Osteocyte (in vitro differentiated cells): ENCODE results near the gene NME3. TPM values are rescaled to one million over a fixed set of nuclear protein-coding genes. Genes with fewer than 3 reads are reported as not detected.

ENCODE experiments used
- DNase-seq: peaks from one replicate; pipeline ENCODE4 v3.0.0; 2021; ENCODE audit warnings: mixed read lengths; ENCODE audit not compliant: unreplicated experiment; ENCODE audit errors: extremely low spot score
- H3K27ac Mint-ChIP-seq: one replicate; pipeline ENCODE4 v1.8.0; 2021; ENCODE audit warnings: mild to moderate bottlenecking, mixed read lengths; ENCODE audit not compliant: unreplicated experiment
- H3K27me3 Mint-ChIP-seq: one replicate; pipeline ENCODE4 v1.8.0; 2021; ENCODE audit warnings: mixed read lengths; ENCODE audit not compliant: unreplicated experiment
- H3K36me3 Mint-ChIP-seq: one replicate; pipeline ENCODE4 v1.8.0; 2021; ENCODE audit warnings: mixed read lengths; ENCODE audit not compliant: unreplicated experiment
- H3K4me1 Mint-ChIP-seq: one replicate; pipeline ENCODE4 v1.8.0; 2021; ENCODE audit warnings: mixed read lengths; ENCODE audit not compliant: unreplicated experiment
- H3K4me3 Mint-ChIP-seq: one replicate; pipeline ENCODE4 v1.8.0; 2021; ENCODE audit warnings: mild to moderate bottlenecking, moderate library complexity, mixed read lengths; ENCODE audit not compliant: unreplicated experiment
- H3K9me3 Mint-ChIP-seq: one replicate; pipeline ENCODE4 v1.8.0; 2021; ENCODE audit warnings: mixed read lengths; ENCODE audit not compliant: unreplicated experiment
- CTCF ChIP-seq: fragments of 200-600 bp; sonication (generic); IDR thresholded peaks from 2 replicates; pipeline ENCODE4 v1.5.0; 2021; ENCODE audit warnings: antibody characterized with exemption, mild to moderate bottlenecking, moderate library complexity
- total RNA-seq: library from RNA; stranded (reverse); gene quantifications from 2 replicates; pipeline ENCODE4 v1.2.1, GENCODE V29; 2021

Gene NME3
- total RNA-seq, 1 donor from 2014 or later = 45.8 TPM

- peak; percentile 83 for DNase-seq
- Mint-ChIP-seq H3K4me3 (no peak overlapping the region), H3K27me3 (no peaks in the 10 kb centered on the region), H3K27ac (no peak overlapping the region), H3K36me3 (peaks cover 5% of the 10 kb centered on the region), H3K9me3 (no peaks in the 10 kb centered on the region), H3K4me1 (no peaks in the 10 kb centered on the region)
- TF ChIP-seq CTCF = no peak
Measured at GRCh38 chr16:1791256-1791942, 20.1 kb upstream of the NME3 start.

- DNase-seq = peak; percentile 84
- peaks cover 5% of the 10 kb centered on the region for H3K36me3 Mint-ChIP-seq
- no peaks in the 10 kb centered on the region for H3K4me1 Mint-ChIP-seq
- no peak for TF ChIP-seq CTCF
- no peaks in the 10 kb centered on the region for H3K9me3 Mint-ChIP-seq
- no peak overlapping the region for H3K4me3 Mint-ChIP-seq
- H3K27me3 Mint-ChIP-seq = no peaks in the 10 kb centered on the region
- no peak overlapping the region for H3K27ac Mint-ChIP-seq
Measured at GRCh38 chr16:1790611-1791255, 19.4 kb upstream of the NME3 start.

GRCh38 chr16:1790261-1790610 is 18.9 kb upstream of the NME3 start:
- no peak for TF ChIP-seq CTCF
- Mint-ChIP-seq H3K4me1 (no peaks in the 10 kb centered on the region), H3K9me3 (no peaks in the 10 kb centered on the region), H3K4me3 (no peak overlapping the region), H3K27ac (no peak overlapping the region), H3K36me3 (peaks cover 5% of the 10 kb centered on the region), H3K27me3 (no peaks in the 10 kb centered on the region)
- DNase-seq = no peak

- Mint-ChIP-seq H3K4me3 (no peak overlapping the region), H3K36me3 (peaks cover 5% of the 10 kb centered on the region), H3K9me3 (no peaks in the 10 kb centered on the region), H3K4me1 (peaks cover 3% of the 10 kb centered on the region), H3K27me3 (no peaks in the 10 kb centered on the region), H3K27ac (no peak overlapping the region)
- no peak for TF ChIP-seq CTCF
- DNase-seq = no peak
Measured at GRCh38 chr16:1789643-1790045, 18.3 kb upstream of the NME3 start.

GRCh38 chr16:1788708-1789100 is 17.4 kb upstream of the NME3 start:
- no peak overlapping the region for H3K4me3 Mint-ChIP-seq
- no peak for TF ChIP-seq CTCF
- no peak for DNase-seq
- no peaks in the 10 kb centered on the region for H3K9me3 Mint-ChIP-seq
- H3K27ac Mint-ChIP-seq = no peak overlapping the region
- peaks cover 6% of the 10 kb centered on the region for H3K4me1 Mint-ChIP-seq
- no peaks in the 10 kb centered on the region for H3K27me3 Mint-ChIP-seq
- H3K36me3 Mint-ChIP-seq = peaks cover 5% of the 10 kb centered on the region
